Left lobe of liver (tissue), 2 donors: ENCODE results near the gene HBM. TPM values are rescaled to one million over a fixed set of nuclear protein-coding genes. Genes with fewer than 3 reads are reported as not detected.
"Not testable (repeated sequence)": the region's sequence is repeated elsewhere in the genome, so short reads cannot be mapped to it uniquely, and the experiment has no call there.

ENCODE experiments used
- ATAC-seq: fragments of 200-7000 bp; cut with Tn5 transposase; one replicate; pipeline ENCODE4 v1.9.1; 2020; ENCODE audit warnings: mild to moderate bottlenecking, moderate library complexity
- DNase-seq: peaks from one replicate; pipeline ENCODE4 v3.0.0-alpha.2; 2020; ENCODE audit warnings: low spot score
- total RNA-seq: library from RNA; stranded (reverse); gene quantifications from one replicate; pipeline ENCODE4 v1.2.1, GENCODE V29; 2021
- donor health status: DM: no; HTN: no; CAD: no; lungs with moderate emphysema.
- donor health status: DM: no; HTN: yes; CAD: no.

The HBM gene
- total RNA-seq: 0.40 TPM

- DNase-seq (no peak), ATAC-seq (no peak)
Measured at GRCh38 chr16:165539-166374, at the start of gene HBM. HBM (plus strand) TSS chr16:165978; CDS start chr16:165998, 20 bp downstream.

GRCh38 chr16:116015-116414 lies 49.8 kb upstream of the HBM start:
- ATAC-seq (no peak), DNase-seq (no peak)

DNA sequence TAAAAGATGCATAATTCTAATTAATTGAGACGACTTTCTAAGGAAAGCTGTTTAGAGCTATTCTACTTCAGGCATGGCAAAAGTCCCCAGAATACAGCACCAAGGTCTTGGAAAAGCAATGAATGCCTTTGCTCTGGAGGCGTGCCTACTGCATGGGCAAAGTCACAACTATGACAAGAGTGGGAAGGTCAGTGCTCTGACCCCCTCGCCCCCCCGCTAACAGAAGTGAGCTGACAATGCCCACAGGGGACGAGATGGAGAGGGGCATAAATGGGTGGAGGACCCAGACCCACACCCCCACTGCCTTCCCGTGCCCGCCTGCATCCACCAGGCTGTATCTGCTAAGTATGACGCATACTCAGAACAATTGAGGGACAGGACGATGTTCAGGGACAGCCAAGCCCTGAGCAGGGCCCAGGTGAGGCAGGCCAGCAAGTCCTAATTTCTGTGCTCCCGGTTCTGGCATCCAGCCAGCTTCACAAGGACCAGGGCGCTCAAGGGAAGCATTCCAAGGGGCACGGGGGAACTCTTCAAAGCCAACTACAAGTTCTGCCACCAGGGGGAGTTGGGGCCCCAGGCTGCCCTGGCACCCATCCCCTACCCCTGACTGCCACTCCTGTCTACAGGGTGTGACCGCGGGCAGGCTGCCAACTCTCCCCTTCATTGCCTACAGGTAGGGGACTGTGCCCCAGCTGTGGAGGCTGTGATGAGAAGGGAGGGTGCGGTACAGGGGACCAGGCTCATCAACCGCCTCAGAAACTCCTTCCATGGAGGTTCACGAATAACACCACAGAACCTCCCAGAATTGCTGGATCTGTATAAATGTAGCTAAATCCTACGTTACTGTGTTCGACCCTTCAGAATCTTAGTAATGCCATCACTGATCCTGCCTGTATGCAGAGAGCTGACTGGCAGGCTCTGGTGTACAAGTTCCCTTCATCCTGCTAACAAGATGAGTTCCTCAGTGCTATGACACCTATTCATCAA lies 48.1 kb upstream of the HBM start:
- DNase-seq (peak; percentile 65), ATAC-seq (peak; percentile 85)

- DNase-seq: no peak
- ATAC-seq: no peak
Measured at GRCh38 chr16:118857-119256, 46.9 kb upstream of the HBM start.

- DNase-seq (no peak), ATAC-seq (no peak)
Measured at GRCh38 chr16:119295-119694, 46.5 kb upstream of the HBM start.

GRCh38 chr16:119835-120491 lies 45.8 kb upstream of the HBM start:
- DNase-seq: no peak
- no peak for ATAC-seq

DNA sequence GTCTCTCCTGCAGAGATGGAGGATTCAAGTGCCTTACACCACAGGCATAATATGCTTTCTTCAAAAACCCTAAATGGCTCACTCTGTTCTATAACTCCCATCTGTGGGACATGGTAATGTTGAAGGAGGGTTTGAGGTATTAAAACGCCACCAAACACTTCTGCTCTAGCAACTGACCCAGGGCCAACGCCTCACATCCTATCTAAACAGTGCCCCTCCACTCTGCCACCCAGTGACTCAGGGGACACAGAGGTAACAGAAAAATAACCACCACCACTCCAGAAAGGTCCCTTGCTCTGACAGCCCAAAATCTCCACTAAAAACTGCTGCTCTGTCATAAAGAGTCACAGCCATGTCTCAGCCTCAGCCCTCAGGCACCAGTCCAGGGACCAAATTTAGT lies 45.0 kb upstream of the HBM start:
- no peak for DNase-seq
- ATAC-seq: no peak

DNA sequence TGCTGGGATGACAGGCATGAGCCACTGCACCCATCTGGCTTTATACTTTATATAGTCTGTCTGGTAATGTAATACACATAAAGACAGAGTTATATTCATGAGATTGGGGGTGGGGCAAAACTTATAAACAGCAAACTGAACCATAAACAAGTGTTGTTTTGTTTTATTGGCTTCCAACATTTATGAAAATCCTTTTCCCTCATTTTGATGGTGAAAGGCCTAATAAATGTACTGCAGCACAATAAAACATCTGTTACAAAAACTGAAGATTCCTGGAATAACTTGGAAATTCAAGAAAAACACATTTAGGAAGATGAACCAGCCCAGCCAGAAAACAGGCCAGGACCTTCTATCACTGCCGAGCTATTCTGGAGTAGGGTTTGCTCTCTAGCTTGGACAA lies 43.4 kb upstream of the HBM start:
- DNase-seq (no peak), ATAC-seq (no peak)

GRCh38 chr16:123558-124350 lies 42.0 kb upstream of the HBM start:
- DNase-seq, ATAC-seq: not testable (repeated sequence)

DNA sequence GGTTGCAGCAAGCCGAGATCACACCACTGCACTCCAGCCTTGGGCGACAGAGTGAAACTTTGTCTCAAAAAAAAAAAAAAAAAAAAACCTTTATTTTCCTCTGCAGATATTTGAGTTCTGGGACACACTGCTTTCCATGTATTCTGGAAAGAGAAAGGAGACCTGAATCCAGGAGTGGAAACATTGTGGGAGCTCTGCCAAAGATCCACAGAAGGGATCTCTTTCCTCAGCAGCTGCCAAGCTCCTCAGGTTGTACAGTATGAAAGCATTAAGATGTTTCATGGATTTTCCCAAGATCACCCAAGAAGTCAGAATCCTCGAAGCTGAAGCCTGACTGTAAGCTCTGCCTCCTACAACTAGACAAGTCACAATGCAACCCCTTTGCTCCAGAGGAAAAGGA lies 40.8 kb upstream of the HBM start:
- ATAC-seq (no peak), DNase-seq (no peak)

- no peak for DNase-seq
- no peak for ATAC-seq
Measured at GRCh38 chr16:129075-129474, 36.7 kb upstream of the HBM start.

- DNase-seq (no peak), ATAC-seq (no peak)
Measured at GRCh38 chr16:130533-131173, 35.1 kb upstream of the HBM start.

GRCh38 chr16:132120-132519 lies 33.7 kb upstream of the HBM start:
- DNase-seq (no peak), ATAC-seq (no peak)

GRCh38 chr16:133716-134115 lies 32.1 kb upstream of the HBM start:
- ATAC-seq: no peak
- no peak for DNase-seq

DNA sequence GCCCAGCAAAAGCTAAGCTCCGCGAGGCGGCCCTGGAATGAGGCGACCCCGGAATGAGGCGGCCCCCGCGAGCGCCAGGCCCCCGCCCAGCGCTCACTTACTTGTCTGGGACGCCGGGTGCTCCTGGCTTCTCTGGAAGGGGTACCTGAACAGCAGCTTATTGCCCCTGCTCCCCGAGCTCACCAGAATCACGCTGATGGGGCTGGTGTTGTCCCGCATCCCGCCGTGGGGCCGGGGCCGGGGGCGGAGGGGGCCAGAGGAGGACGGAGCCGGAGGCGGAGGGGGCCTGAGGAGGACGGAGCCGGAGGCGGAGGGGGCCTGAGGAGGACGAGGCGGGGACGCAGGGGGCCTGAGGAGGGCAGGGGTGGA lies 27.7 kb upstream of the HBM start:
- DNase-seq (peak; percentile 51), ATAC-seq (peak; percentile 33)

DNA sequence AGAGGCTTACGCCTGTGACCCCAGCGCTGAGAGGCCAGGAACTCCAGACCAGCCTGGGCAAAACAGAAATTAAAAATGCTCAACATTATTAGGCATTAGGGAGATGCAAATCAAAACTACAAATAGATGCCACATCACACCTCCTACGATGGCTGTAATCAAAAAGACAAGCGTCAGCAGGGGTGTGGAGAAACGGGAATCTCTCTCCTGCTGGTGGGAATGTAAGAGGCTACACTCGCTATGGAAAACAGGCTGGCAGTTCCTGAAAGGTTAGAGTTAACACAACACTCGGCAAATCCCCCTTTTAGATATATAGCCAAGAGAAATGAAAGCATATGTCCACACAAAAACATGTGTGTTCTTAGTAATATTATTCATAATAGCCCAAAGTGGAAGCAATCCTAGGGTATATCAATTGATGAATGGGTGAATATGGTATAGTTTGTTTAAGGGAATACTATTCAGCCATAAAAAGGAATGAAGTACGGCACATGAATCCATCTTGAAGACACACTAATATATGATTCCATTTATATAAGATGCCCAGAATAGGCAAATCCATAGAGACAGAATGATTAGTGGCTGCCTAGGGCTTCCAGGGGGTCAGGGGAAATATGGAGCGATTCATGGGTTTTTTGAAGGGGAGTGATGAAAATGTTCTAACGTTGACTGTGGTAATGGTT lies 25.5 kb upstream of the HBM start:
- ATAC-seq (no peak), DNase-seq (no peak)

DNA sequence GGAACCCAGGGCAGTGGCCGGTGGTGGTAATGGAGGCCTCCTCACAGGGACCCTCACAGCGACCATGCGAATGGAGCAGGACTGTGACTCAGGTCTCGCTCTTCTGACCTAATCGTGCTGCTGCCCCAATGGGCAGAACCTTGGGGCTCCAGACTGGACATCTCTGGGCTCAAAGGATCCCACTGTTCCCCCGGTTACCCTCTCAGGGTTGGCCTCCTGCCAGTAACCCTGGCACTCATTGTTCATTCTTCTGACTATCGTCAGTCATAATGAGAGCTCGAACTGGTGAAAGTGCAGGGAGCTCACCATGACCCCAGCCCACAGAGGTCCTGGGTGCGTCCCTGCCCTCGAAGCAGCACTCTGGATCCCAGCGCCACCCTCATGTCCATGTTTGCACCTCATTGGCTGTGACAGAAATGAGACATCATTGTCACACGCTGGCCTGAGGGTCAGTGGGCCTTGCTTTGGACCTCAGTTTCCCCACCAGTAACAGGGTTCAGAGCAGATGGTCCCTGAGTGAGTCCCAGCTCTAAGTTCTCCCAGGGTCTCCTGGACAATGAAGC lies 23.3 kb upstream of the HBM start:
- ATAC-seq: no peak
- no peak for DNase-seq

DNA sequence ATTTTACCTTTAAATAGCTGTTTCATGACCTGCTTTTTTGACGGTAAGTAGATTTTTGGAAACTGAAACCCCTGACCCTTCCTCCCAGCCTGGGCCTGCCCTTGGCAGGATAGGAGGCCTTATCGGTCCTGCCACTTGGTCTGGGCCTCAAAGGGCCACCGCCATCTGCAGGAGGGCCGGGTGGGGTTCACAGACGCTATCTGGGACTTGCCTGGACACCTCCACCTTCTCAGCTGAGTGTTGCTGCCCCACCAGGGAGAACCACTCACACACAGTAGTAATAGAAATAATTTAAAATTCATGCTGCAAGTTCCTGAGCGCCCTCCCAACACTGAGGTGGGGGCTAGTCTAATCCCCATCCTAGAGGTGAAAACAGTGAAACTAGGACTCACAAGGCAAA lies 22.7 kb upstream of the HBM start:
- ATAC-seq (no peak), DNase-seq (no peak)

- ATAC-seq: no peak
- no peak for DNase-seq
Measured at GRCh38 chr16:143456-143855, 22.3 kb upstream of the HBM start.
